ENCODE measurements around the gene RNPC3. TPM values are rescaled to one million over a fixed set of nuclear protein-coding genes. Genes with fewer than 3 reads are reported as not detected.

The RNPC3 gene
- 28.6 TPM for polyA plus RNA-seq (ENCODE audit: insufficient read length)

- peak; percentile 92 for DNase-seq (ENCODE audit: low read depth)
Observed at GRCh38 chr1:103525607-103526507, at the start of gene RNPC3. Gene RNPC3 (plus strand): TSS chr1:103525699. CDS start chr1:103526071, 372 bp downstream.

- no peak for DNase-seq (ENCODE audit: low read depth)
Observed at GRCh38 chr1:103477101-103477500, 48.4 kb upstream of the RNPC3 start.

- DNase-seq (ENCODE audit: low read depth), result no peak
Observed at GRCh38 chr1:103489935-103490334, 35.6 kb upstream of the RNPC3 start.

GRCh38 chr1:103492003-103492625 is 33.4 kb upstream of the RNPC3 start:
- DNase-seq (ENCODE audit: low read depth), result no peak

GRCh38 chr1:103496014-103496635 is 29.4 kb upstream of the RNPC3 start:
- no peak for DNase-seq (ENCODE audit: low read depth)

GRCh38 chr1:103497404-103497803 is 28.1 kb upstream of the RNPC3 start:
- no peak for DNase-seq (ENCODE audit: low read depth)

- DNase-seq (ENCODE audit: low read depth), result no peak
Observed at GRCh38 chr1:103509250-103509649, 16.2 kb upstream of the RNPC3 start.

- no peak for DNase-seq (ENCODE audit: low read depth)
Observed at GRCh38 chr1:103513711-103514110, 11.8 kb upstream of the RNPC3 start.

GRCh38 chr1:103514920-103515503 is 10.5 kb upstream of the RNPC3 start:
- DNase-seq (ENCODE audit: low read depth), result peak; percentile 17

- no peak for DNase-seq (ENCODE audit: low read depth)
Observed at GRCh38 chr1:103516283-103516682, 9.2 kb upstream of the RNPC3 start.

GRCh38 chr1:103516693-103517092 is 8.8 kb upstream of the RNPC3 start:
- DNase-seq (ENCODE audit: low read depth), result no peak

- DNase-seq (ENCODE audit: low read depth), result no peak
Observed at GRCh38 chr1:103517380-103518047, 8.0 kb upstream of the RNPC3 start.

- no peak for DNase-seq (ENCODE audit: low read depth)
Observed at GRCh38 chr1:103520822-103521221, 4.7 kb upstream of the RNPC3 start.

- no peak for DNase-seq (ENCODE audit: low read depth)
Observed at GRCh38 chr1:103523346-103523745, 2.2 kb upstream of the RNPC3 start.

GRCh38 chr1:103525114-103525606 is 339 bp upstream of the RNPC3 start:
- peak; percentile 4 for DNase-seq (ENCODE audit: low read depth)

- no peak for DNase-seq (ENCODE audit: low read depth)
Observed at GRCh38 chr1:103527331-103527730, 1.8 kb downstream of the RNPC3 start.

- no peak for DNase-seq (ENCODE audit: low read depth)
Observed at GRCh38 chr1:103529746-103530145, 4.2 kb downstream of the RNPC3 start.

- no peak for DNase-seq (ENCODE audit: low read depth)
Observed at GRCh38 chr1:103538226-103538625, 12.7 kb downstream of the RNPC3 start.

- no peak for DNase-seq (ENCODE audit: low read depth)
Observed at GRCh38 chr1:103541431-103541830, 15.9 kb downstream of the RNPC3 start.

- no peak for DNase-seq (ENCODE audit: low read depth)
Observed at GRCh38 chr1:103546496-103546895, 21.0 kb downstream of the RNPC3 start.

GRCh38 chr1:103547840-103548239 is 22.3 kb downstream of the RNPC3 start:
- no peak for DNase-seq (ENCODE audit: low read depth)

Measured in forelimb muscle (tissue), 1 donor.